ENCODE data around the gene COMMD4. TPM values are rescaled to one million over a fixed set of nuclear protein-coding genes. Genes with fewer than 3 reads are reported as not detected.
"Not testable (repeated sequence)": the region's sequence is repeated elsewhere in the genome, so short reads cannot be mapped to it uniquely, and the experiment has no call there.

Gene COMMD4
- total RNA-seq, result 100 to 1,000 TPM; 102 to 110 TPM
- 47.8 TPM for polyA plus RNA-seq

GRCh38 chr15:75335705-75336355 is at the start of gene COMMD4:
COMMD4 (plus strand) TSS chr15:75336063; CDS start chr15:75336090, 27 bp downstream.
- peak; percentile 58 to 84 (median 62) for DNase-seq
- no peaks in the 10 kb centered on the region for H3K27me3 Mint-ChIP-seq
- Histone ChIP-seq H3K4me1 (ENCODE audit: insufficient read depth, low read length) (peaks cover 14% of the 10 kb centered on the region), H3K9me3 (ENCODE audit: low read length) (no peaks in the 10 kb centered on the region), H3K36me3 (ENCODE audit: insufficient read depth, low read length) (no peaks in the 10 kb centered on the region), H3K27ac (ENCODE audit: low read depth, low read length) (peak within 1 kb of the TSS; percentile 57), H3K4me3 (ENCODE audit: low read length) (peak within 1 kb of the TSS; percentile 74), H3K27me3 (ENCODE audit: insufficient read depth, low read length, poor library complexity, severe bottlenecking) (no peaks in the 10 kb centered on the region)
- no peaks in the 10 kb centered on the region for H3K9me3 Mint-ChIP-seq
- ChIA-PET CTCF (interaction anchor here (1.6 kb wide), 1 partner anchor 32 kb away, joined by 4 read pairs; no protein-coding TSS in a partner anchor), POLR2A (no interaction called here)
- peak within 1 kb of the TSS; percentile 79 to 98 (median 92) for H3K27ac Mint-ChIP-seq
- peaks cover 19 to 25% (median 22%) of the 10 kb centered on the region in 3 donors for H3K4me1 Mint-ChIP-seq
- peaks cover 1 to 12% (median 2%) of the 10 kb centered on the region in 3 donors for H3K36me3 Mint-ChIP-seq
- H3K4me3 Mint-ChIP-seq, result peak within 1 kb of the TSS; percentile 88 to 97 (median 92)

GRCh38 chr15:75293660-75294059 is 42.2 kb upstream of the COMMD4 start:
- CTCF ChIA-PET; H3K27ac Mint-ChIP-seq; H3K4me1 ChIP-seq (ENCODE audit: insufficient read depth, low read length); H3K27ac ChIP-seq (ENCODE audit: low read depth, low read length); H3K4me3 Mint-ChIP-seq; H3K4me1 Mint-ChIP-seq; H3K9me3 ChIP-seq (ENCODE audit: low read length); DNase-seq; H3K36me3 ChIP-seq (ENCODE audit: insufficient read depth, low read length); POLR2A ChIA-PET; H3K27me3 Mint-ChIP-seq; H3K4me3 ChIP-seq (ENCODE audit: low read length); H3K36me3 Mint-ChIP-seq; H3K27me3 ChIP-seq (ENCODE audit: insufficient read depth, low read length, poor library complexity, severe bottlenecking); H3K9me3 Mint-ChIP-seq: not testable (repeated sequence)

- H3K27me3 ChIP-seq (ENCODE audit: insufficient read depth, low read length, poor library complexity, severe bottlenecking); H3K36me3 ChIP-seq (ENCODE audit: insufficient read depth, low read length); H3K27ac ChIP-seq (ENCODE audit: low read depth, low read length); H3K4me1 Mint-ChIP-seq; POLR2A ChIA-PET; H3K27ac Mint-ChIP-seq; H3K4me3 Mint-ChIP-seq; CTCF ChIA-PET; H3K27me3 Mint-ChIP-seq; H3K36me3 Mint-ChIP-seq; H3K4me1 ChIP-seq (ENCODE audit: insufficient read depth, low read length); H3K9me3 Mint-ChIP-seq; H3K9me3 ChIP-seq (ENCODE audit: low read length); H3K4me3 ChIP-seq (ENCODE audit: low read length): not testable (repeated sequence)
- DNase-seq, result peak in 1 of 5 donors; percentile 23
Measured at GRCh38 chr15:75298541-75299310, 37.1 kb upstream of the COMMD4 start.

GRCh38 chr15:75299311-75299688 is 36.6 kb upstream of the COMMD4 start:
- peak; percentile 43 to 70 (median 49) for DNase-seq
- H3K4me1 Mint-ChIP-seq; CTCF ChIA-PET; H3K4me3 ChIP-seq (ENCODE audit: low read length); H3K27ac Mint-ChIP-seq; H3K4me3 Mint-ChIP-seq; H3K27me3 ChIP-seq (ENCODE audit: insufficient read depth, low read length, poor library complexity, severe bottlenecking); POLR2A ChIA-PET; H3K9me3 Mint-ChIP-seq; H3K4me1 ChIP-seq (ENCODE audit: insufficient read depth, low read length); H3K36me3 Mint-ChIP-seq; H3K27ac ChIP-seq (ENCODE audit: low read depth, low read length); H3K27me3 Mint-ChIP-seq; H3K9me3 ChIP-seq (ENCODE audit: low read length); H3K36me3 ChIP-seq (ENCODE audit: insufficient read depth, low read length): not testable (repeated sequence)

- H3K4me3 ChIP-seq (ENCODE audit: low read length); H3K9me3 Mint-ChIP-seq; H3K27ac ChIP-seq (ENCODE audit: low read depth, low read length); H3K4me1 ChIP-seq (ENCODE audit: insufficient read depth, low read length); H3K36me3 Mint-ChIP-seq; H3K4me3 Mint-ChIP-seq; CTCF ChIA-PET; H3K27ac Mint-ChIP-seq; H3K36me3 ChIP-seq (ENCODE audit: insufficient read depth, low read length); POLR2A ChIA-PET; DNase-seq; H3K9me3 ChIP-seq (ENCODE audit: low read length); H3K4me1 Mint-ChIP-seq; H3K27me3 ChIP-seq (ENCODE audit: insufficient read depth, low read length, poor library complexity, severe bottlenecking): not testable (repeated sequence)
- H3K27me3 Mint-ChIP-seq, result peaks cover 3 to 15% of the 10 kb centered on the region in 2 donors
Measured at GRCh38 chr15:75300026-75300425, 35.8 kb upstream of the COMMD4 start.

- Mint-ChIP-seq H3K4me1 (no peaks in the 10 kb centered on the region), H3K9me3 (peaks cover 0 to 2% (median 0%) of the 10 kb centered on the region in 5 donors), H3K27me3 (peaks cover 7 to 33% of the 10 kb centered on the region in 2 donors), H3K36me3 (no peaks in the 10 kb centered on the region), H3K4me3 (no peak overlapping the region), H3K27ac (no peak overlapping the region)
- POLR2A ChIA-PET, result no interaction called here
- Histone ChIP-seq H3K27me3 (ENCODE audit: insufficient read depth, low read length, poor library complexity, severe bottlenecking) (no peaks in the 10 kb centered on the region), H3K9me3 (ENCODE audit: low read length) (no peaks in the 10 kb centered on the region), H3K4me1 (ENCODE audit: insufficient read depth, low read length) (no peaks in the 10 kb centered on the region), H3K27ac (ENCODE audit: low read depth, low read length) (no peak overlapping the region), H3K36me3 (ENCODE audit: insufficient read depth, low read length) (no peaks in the 10 kb centered on the region), H3K4me3 (ENCODE audit: low read length) (no peak overlapping the region)
- CTCF ChIA-PET, result no interaction called here
- DNase-seq, result no peak
Measured at GRCh38 chr15:75302318-75302717, 33.5 kb upstream of the COMMD4 start.

GRCh38 chr15:75302753-75303152 is 33.1 kb upstream of the COMMD4 start:
- H3K36me3 Mint-ChIP-seq; H3K9me3 Mint-ChIP-seq; POLR2A ChIA-PET; H3K27ac ChIP-seq (ENCODE audit: low read depth, low read length); H3K9me3 ChIP-seq (ENCODE audit: low read length); H3K4me1 Mint-ChIP-seq; DNase-seq; H3K4me1 ChIP-seq (ENCODE audit: insufficient read depth, low read length); H3K27ac Mint-ChIP-seq; H3K4me3 Mint-ChIP-seq; H3K36me3 ChIP-seq (ENCODE audit: insufficient read depth, low read length); H3K4me3 ChIP-seq (ENCODE audit: low read length); H3K27me3 ChIP-seq (ENCODE audit: insufficient read depth, low read length, poor library complexity, severe bottlenecking); CTCF ChIA-PET: not testable (repeated sequence)
- H3K27me3 Mint-ChIP-seq, result peaks cover 7 to 36% of the 10 kb centered on the region in 2 donors

- Mint-ChIP-seq H3K36me3 (no peaks in the 10 kb centered on the region), H3K4me1 (no peaks in the 10 kb centered on the region), H3K9me3 (peaks cover 0 to 2% (median 0%) of the 10 kb centered on the region in 5 donors), H3K27ac (no peak overlapping the region), H3K4me3 (no peak overlapping the region), H3K27me3 (peaks cover 14 to 57% of the 10 kb centered on the region in 2 donors)
- H3K36me3 ChIP-seq (ENCODE audit: insufficient read depth, low read length), result no peaks in the 10 kb centered on the region
- H3K27ac ChIP-seq (ENCODE audit: low read depth, low read length), result no peak overlapping the region
- no peak overlapping the region for H3K4me3 ChIP-seq (ENCODE audit: low read length)
- POLR2A ChIA-PET, result no interaction called here
- no peaks in the 10 kb centered on the region for H3K9me3 ChIP-seq (ENCODE audit: low read length)
- CTCF ChIA-PET, result no interaction called here
- H3K4me1 ChIP-seq (ENCODE audit: insufficient read depth, low read length), result no peaks in the 10 kb centered on the region
- H3K27me3 ChIP-seq (ENCODE audit: insufficient read depth, low read length, poor library complexity, severe bottlenecking), result no peaks in the 10 kb centered on the region
- DNase-seq, result no peak
Measured at GRCh38 chr15:75306188-75306587, 29.7 kb upstream of the COMMD4 start.
